ENCODE results near the gene FBXW7. TPM values are rescaled to one million over a fixed set of nuclear protein-coding genes. Genes with fewer than 3 reads are reported as not detected.

FBXW7 gene
- polyA plus RNA-seq, 2 of the 4 experiments (the other 2 are of a cell fraction) = 7.2 to 12.5 TPM

GRCh38 chr4:152431784-152432183 lies 104.1 kb downstream of the FBXW7 start:
- Histone ChIP-seq H3K27ac (no peak overlapping the region), H3K4me2 (no peak overlapping the region), H3K4me1 (peaks cover 19% of the 10 kb centered on the region), H3K9me3 (0 out of 3 replicates have a peak, but pooled peaks cover 2% of the 10 kb centered on the region), H3K4me3 (no peak overlapping the region)
- WGBS (ENCODE audit: missing lambda C conversion rate) = 92% methylated on average over 2 of the region's 2 CpGs
- ChIA-PET CTCF (no interaction called here), POLR2A (no interaction called here)
- no peak for DNase-seq (ENCODE audit: low read depth in 1 of 2, low spot score in 1 of 2)
- no peak for ATAC-seq
- no peak for FAIRE-seq
- TF ChIP-seq BHLHE40 (IDR thresholded peaks at IDR 0.05; ENCODE audit: low read depth, low read length) (no peak), CBX2 (IDR thresholded peaks at IDR 0.05; ENCODE audit: borderline replicate concordance, low read depth) (no peak), JUNB (IDR thresholded peaks at IDR 0.05) (no peak), RARB (CRISPR knock-in tag; IDR thresholded peaks at IDR 0.05) (no peak), JUN (IDR thresholded peaks at IDR 0.05) (no peak), ZSCAN20 (CRISPR knock-in tag; IDR thresholded peaks at IDR 0.05) (no peak), POLR2AphosphoS2 (conservative IDR thresholded peaks at IDR 0.05; ENCODE audit: low read length) (no peak), HES2 (IDR thresholded peaks at IDR 0.05) (no peak), SREBF2 (IDR thresholded peaks at IDR 0.05) (no peak), BCL3 (IDR thresholded peaks at IDR 0.05) (no peak)

- CTCF ChIA-PET = no interaction called here
- H3K27ac ChIP-seq = no peak overlapping the region
Measured at GRCh38 chr4:152431291-152431690, 104.6 kb downstream of the FBXW7 start.

GRCh38 chr4:152430507-152430906 lies 105.4 kb downstream of the FBXW7 start:
- CTCF ChIA-PET = no interaction called here
- FAIRE-seq (no peak), DNase-seq (ENCODE audit: low read depth in 1 of 2, low spot score in 1 of 2) (no peak), ATAC-seq (no peak)
- POLR2A ChIA-PET = no interaction called here
- Histone ChIP-seq H3K27ac (no peak overlapping the region), H3K9me3 (no peaks in the 10 kb centered on the region), H3K4me3 (no peak overlapping the region), H3K4me1 (peaks cover 22% of the 10 kb centered on the region), H3K4me2 (no peak overlapping the region)
- TF ChIP-seq JUN (IDR thresholded peaks at IDR 0.05) (no peak), CHD2 (IDR thresholded peaks at IDR 0.05; ENCODE audit: low read length, partially characterized antibody) (no peak), JUNB (IDR thresholded peaks at IDR 0.05) (no peak), HOXB5 (CRISPR knock-in tag; IDR thresholded peaks at IDR 0.05) (no peak), EHMT2 (IDR thresholded peaks at IDR 0.05; ENCODE audit: low read depth) (no peak)

More at GRCh38 chr4:152431291-152431690, 104.6 kb downstream of the FBXW7 start:
- Histone ChIP-seq H3K4me3 (no peak overlapping the region), H3K9me3 (no peaks in the 10 kb centered on the region), H3K4me1 (peaks cover 19% of the 10 kb centered on the region), H3K4me2 (0 out of 3 replicates have a peak overlapping the region, but pooled peaks have one; percentile 6)
- no peak for TF ChIP-seq CEBPB (IDR thresholded peaks at IDR 0.05)
- no peak for TF ChIP-seq SREBF2 (IDR thresholded peaks at IDR 0.05)
- no peak for TF ChIP-seq SMC3 (IDR thresholded peaks at IDR 0.05)
- no peak for TF ChIP-seq POLR2AphosphoS2 (conservative IDR thresholded peaks at IDR 0.05; ENCODE audit: low read length)
- no peak for DNase-seq (ENCODE audit: low read depth in 1 of 2, low spot score in 1 of 2)
- POLR2A ChIA-PET = no interaction called here
- ATAC-seq = no peak
- FAIRE-seq = no peak

- Histone ChIP-seq H3K9me3 (no peaks in the 10 kb centered on the region), H3K4me3 (no peak overlapping the region), H3K27ac (no peak overlapping the region), H3K4me1 (peaks cover 25% of the 10 kb centered on the region), H3K4me2 (no peak overlapping the region)
- FAIRE-seq = no peak
- DNase-seq (ENCODE audit: low read depth in 1 of 2, low spot score in 1 of 2) = no peak
- 79% methylated on average over 2 of the region's 2 CpGs for WGBS (ENCODE audit: missing lambda C conversion rate)
- CTCF ChIA-PET = no interaction called here
- POLR2A ChIA-PET = no interaction called here
- TF ChIP-seq EP300 (IDR thresholded peaks at IDR 0.05) = no peak
- no peak for TF ChIP-seq NFE2L2 (conservative IDR thresholded peaks at IDR 0.05; ENCODE audit: low read length)
- no peak for TF ChIP-seq ZFP36 (IDR thresholded peaks at IDR 0.05; ENCODE audit: borderline replicate concordance, partially characterized antibody)
- no peak for TF ChIP-seq RCOR1 (IDR thresholded peaks at IDR 0.05; ENCODE audit: low read depth, low read length)
- TF ChIP-seq RARB (CRISPR knock-in tag; IDR thresholded peaks at IDR 0.05) = no peak
- TF ChIP-seq CBX8 (IDR thresholded peaks at IDR 0.05) = no peak
- TF ChIP-seq HDAC2 (IDR thresholded peaks at IDR 0.05) = no peak
- TF ChIP-seq CEBPB (IDR thresholded peaks at IDR 0.05) = no peak
- no peak for TF ChIP-seq EHF (CRISPR knock-in tag; IDR thresholded peaks at IDR 0.05)
- TF ChIP-seq FOSB (CRISPR knock-in tag; IDR thresholded peaks at IDR 0.05) = no peak
- TF ChIP-seq HOXB13 (CRISPR knock-in tag; IDR thresholded peaks at IDR 0.05; ENCODE audit: low read depth) = no peak
- TF ChIP-seq POLR2AphosphoS2 (conservative IDR thresholded peaks at IDR 0.05; ENCODE audit: low read length) = no peak
- TF ChIP-seq E2F6 (IDR thresholded peaks at IDR 0.05; ENCODE audit: borderline replicate concordance, low read depth) = no peak
- TF ChIP-seq MYC (IDR thresholded peaks at IDR 0.05; ENCODE audit: borderline replicate concordance, low read length) = no peak
- no peak for TF ChIP-seq RNF2 (IDR thresholded peaks at IDR 0.05; ENCODE audit: borderline replicate concordance, low read depth)
- no peak for TF ChIP-seq FOSL2 (IDR thresholded peaks at IDR 0.05)
- TF ChIP-seq FOSL2 (CRISPR knock-in tag; IDR thresholded peaks at IDR 0.05) = no peak
- no peak for TF ChIP-seq CBX2 (IDR thresholded peaks at IDR 0.05; ENCODE audit: borderline replicate concordance, low read depth)
- no peak for TF ChIP-seq HOXA7 (CRISPR knock-in tag; IDR thresholded peaks at IDR 0.05)
- ATAC-seq = no peak
Measured at GRCh38 chr4:152427981-152428380, 107.9 kb downstream of the FBXW7 start.

Measured in A549 (cell line).